ENCODE measurements around the gene JARID2. TPM values are rescaled to one million over a fixed set of nuclear protein-coding genes. Genes with fewer than 3 reads are reported as not detected.
A peak's percentile ranks its signal among the peaks of the same experiment; 100 is the strongest.

The JARID2 gene
- total and polyA plus RNA-seq, 8 donors: 2.4 to 42.6 (median 11.5) TPM

- Histone ChIP-seq H3K4me3 (no peak overlapping the region), H3K36me3 (no peaks in the 10 kb centered on the region), H3K27ac (no peak overlapping the region), H3K4me1 (peaks cover 18 to 76% (median 50%) of the 10 kb centered on the region in 4 donors), H3K9me3 (no peaks in the 10 kb centered on the region), H3K27me3 (no peaks in the 10 kb centered on the region)
- 73 to 90% (median 85%) methylated on average over 1 of the region's 1 CpG for WGBS, 5 donors
- DNase-seq: no peak
- no peak for TF ChIP-seq POLR2AphosphoS5 (IDR thresholded peaks at IDR 0.05)
- TF ChIP-seq EP300 (IDR thresholded peaks at IDR 0.05): no peak
- no peak for TF ChIP-seq POLR2A (IDR thresholded peaks at IDR 0.05)
- TF ChIP-seq CTCF (IDR thresholded peaks at IDR 0.05): no peak
- intact Hi-C loops (cut with DNase I; ENCODE audit: low total_unique reads): no loop called here
Measured at GRCh38 chr6:15272562-15272961, 26.7 kb downstream of the JARID2 start.

GRCh38 chr6:15274692-15275387 is 29.0 kb downstream of the JARID2 start:
- WGBS, 5 donors: 69 to 85% (median 78%) methylated on average over 2 of the region's 2 CpGs
- TF ChIP-seq CTCF (IDR thresholded peaks at IDR 0.05) (no peak), POLR2AphosphoS5 (IDR thresholded peaks at IDR 0.05) (no peak), EP300 (IDR thresholded peaks at IDR 0.05) (no peak), POLR2A (IDR thresholded peaks at IDR 0.05) (no peak)
- peaks cover 17 to 77% (median 42%) of the 10 kb centered on the region in 4 donors for H3K4me1 ChIP-seq
- intact Hi-C loops (cut with DNase I; ENCODE audit: low total_unique reads): no loop called here
- DNase-seq: no peak
- no peaks in the 10 kb centered on the region for H3K9me3 ChIP-seq
- H3K27me3 ChIP-seq: no peaks in the 10 kb centered on the region
- no peaks in the 10 kb centered on the region for H3K36me3 ChIP-seq
- H3K27ac ChIP-seq: no peak overlapping the region
- no peak overlapping the region for H3K4me3 ChIP-seq

- Histone ChIP-seq H3K4me1 (peaks cover 21 to 77% (median 48%) of the 10 kb centered on the region in 4 donors), H3K9me3 (no peaks in the 10 kb centered on the region), H3K27me3 (no peaks in the 10 kb centered on the region), H3K4me3 (no peak overlapping the region), H3K27ac (no peak overlapping the region), H3K36me3 (no peaks in the 10 kb centered on the region)
- WGBS, 5 donors: 81 to 90% (median 87%) methylated on average over 7 of the region's 7 CpGs
- TF ChIP-seq POLR2A (IDR thresholded peaks at IDR 0.05): no peak
- no peak for TF ChIP-seq POLR2AphosphoS5 (IDR thresholded peaks at IDR 0.05)
- no peak for TF ChIP-seq EP300 (IDR thresholded peaks at IDR 0.05)
- TF ChIP-seq CTCF (IDR thresholded peaks at IDR 0.05): no peak
- intact Hi-C loops (cut with DNase I; ENCODE audit: low total_unique reads): no loop called here
- peak in 1 of 2 donors; percentile 36 for DNase-seq
Measured at GRCh38 chr6:15276036-15276985, 30.4 kb downstream of the JARID2 start.

- TF ChIP-seq CTCF (IDR thresholded peaks at IDR 0.05) (no peak), EP300 (IDR thresholded peaks at IDR 0.05) (no peak)
- Histone ChIP-seq H3K36me3 (no peaks in the 10 kb centered on the region), H3K9me3 (no peaks in the 10 kb centered on the region), H3K27me3 (no peaks in the 10 kb centered on the region), H3K27ac (no peak overlapping the region), H3K4me3 (no peak overlapping the region), H3K4me1 (peaks cover 24 to 84% (median 54%) of the 10 kb centered on the region in 4 donors)
- 36 to 74% (median 58%) methylated on average over 5 of the region's 5 CpGs for WGBS, 5 donors
- intact Hi-C loops (cut with DNase I; ENCODE audit: low total_unique reads): no loop called here
- DNase-seq: no peak
Measured at GRCh38 chr6:15279047-15279661, 33.3 kb downstream of the JARID2 start.
